Adrenal gland (tissue), 19 donors: ENCODE data around the gene OVOL3. TPM values are rescaled to one million over a fixed set of nuclear protein-coding genes. Genes with fewer than 3 reads are reported as not detected.
"Not testable (repeated sequence)": the region's sequence is repeated elsewhere in the genome, so short reads cannot be mapped to it uniquely, and the experiment has no call there.

Experiments used
- DNase-seq, 7 donors: peaks; one replicate each; pipeline ENCODE4 v3.0.0-alpha.2; 2019 to 2020
- H3K27ac ChIP-seq, 5 donors: fragments of 200-600 bp; sonication (generic) in 4 of 5; 1 replicate in 3 of 5; 2 replicates in 2 of 5; pipeline versions ENCODE4 v1.5.1 to v1.8.0; 2016 to 2020; ENCODE audit warnings: mild to moderate bottlenecking in 1 of 5
- H3K27me3 ChIP-seq: fragments of 200-600 bp; 2 replicates; pipeline ENCODE4 v1.8.0; 2021
- H3K36me3 ChIP-seq, 2 donors: fragments of 200-600 bp; replicated peaks in 1 of 2; 1 replicate in 1 of 2; 2 replicates in 1 of 2; pipeline versions ENCODE4 v1.5.1 to v1.8.0; 2018 to 2022
- H3K4me1 ChIP-seq, 2 donors: fragments of 200-600 bp; replicated peaks in 1 of 2; 1 replicate in 1 of 2; 2 replicates in 1 of 2; pipeline versions ENCODE4 v1.5.1 to v1.8.0; 2018 to 2021
- H3K4me3 ChIP-seq, 4 donors: fragments of 200-600 bp; sonication (generic) in 3 of 4; one replicate each; pipeline ENCODE4 v1.5.1; 2016 to 2018
- H3K9me3 ChIP-seq, 3 donors: fragments of 200-600 bp; sonication (generic) in 1 of 3; replicated peaks in 1 of 3; 1 replicate in 2 of 3; 2 replicates in 1 of 3; pipeline versions ENCODE4 v1.5.1 to v1.8.0; 2016 to 2021
- POLR2A ChIP-seq, 2 donors: fragments of 450-650 bp; IDR thresholded peaks; one replicate each; pipeline ENCODE4 v1.6.1; 2017; ENCODE audit warnings: antibody characterized with exemption in 2 of 2, mild to moderate bottlenecking in 2 of 2, moderate library complexity in 1 of 2
- WGBS, 4 donors: extraction: QIAGEN DNeasy Blood & Tissue Kit in 2 of 4; methylation state at CpG; one replicate each; pipeline versions ENCODE4 v1.1.5 to v1.1.7; 2013 to 2017; 5-methylcytosine and 5-hydroxymethylcytosine counted together
- intact Hi-C, 2 donors: fragments of 100-400 bp; cut with DNase I; formaldehyde crosslinking; loops; one replicate each; pipeline versions ENCODE4 v1.14.1 to v1.15.0; 2022 to 2023
- long read RNA-seq, 10 donors: library from polyadenylated mRNA in 3 of 10; unstranded in 2 of 10; stranded (forward) in 1 of 10; transcript quantifications; one replicate each; pipeline ENCODE4 v2.0.0 and lab custom pipeline, GENCODE V29; 2021 to 2026
- polyA plus RNA-seq, 3 donors: library from polyadenylated mRNA; stranded (reverse); fragments of 200-250 nt in 2 of 3; fragments of 350-450 nt in 1 of 3; fragmentation: Illumina TruSeq in 1 of 3; extraction: RNeasy Lipid Tissue Mini Kit (QIAGEN cat#74804) in 1 of 3; gene quantifications; one replicate each; pipeline ENCODE4 v1.2.3, GENCODE V29; 2013 to 2014
- total RNA-seq, 9 donors: library from RNA; depleted of rRNA in 4 of 9; stranded (reverse); fragments of >200 nt in 4 of 9; fragments of 120-200 nt in 1 of 9; fragmentation: NEBNext Ultra II Directional in 1 of 9; extraction: Animal tissue kit (Norgen Biotek cat#: 25700) in 1 of 9; gene quantifications; one replicate each; pipeline versions ENCODE4 v1.1.0 to v1.2.4, GENCODE V29; 2013 to 2023
- TF ChIP-seq, protein P1 (sequence below), 6 experiments: fragments of 450-650 bp in 4 of 6; fragments of 200-600 bp in 2 of 6; sonication (generic) in 1 of 6; IDR thresholded peaks; 1 replicate in 5 of 6; 2 replicates in 1 of 6; pipeline versions ENCODE4 v1.5.1 to v1.8.0; 2016 to 2021; ENCODE audit warnings: antibody characterized with exemption in 6 of 6, mild to moderate bottlenecking in 2 of 6, moderate library complexity in 1 of 6
- donor health status: healthy with polysubstance abuse.
- donor health status: Bipolar disorder and iron deficiency.
- donor health status: DM: yes; HTN: yes; CAD: no.
- donor health status: DM: no; HTN: no; CAD: no.
- donor health status: DM: no; HTN: no; CAD: no.
- donor health status: DM: yes; HTN: yes; CAD: no.

OVOL3 gene
- total RNA-seq (not detected), polyA plus RNA-seq (not detected)
- long read RNA-seq, donor 1, result 0 reads
- long read RNA-seq, donor 2, result 0 reads
- long read RNA-seq, donor 3, result 0 reads
- long read RNA-seq, donor 4, result 0 reads
- long read RNA-seq, donor 5, result 0 reads
- long read RNA-seq, donor 6, result 0 reads
- long read RNA-seq, donor 7, result 0 reads
- long read RNA-seq, donor 8, result 0 reads
- long read RNA-seq, donor 9, result 0 reads
- long read RNA-seq, donor 10, result 0 reads

DNA sequence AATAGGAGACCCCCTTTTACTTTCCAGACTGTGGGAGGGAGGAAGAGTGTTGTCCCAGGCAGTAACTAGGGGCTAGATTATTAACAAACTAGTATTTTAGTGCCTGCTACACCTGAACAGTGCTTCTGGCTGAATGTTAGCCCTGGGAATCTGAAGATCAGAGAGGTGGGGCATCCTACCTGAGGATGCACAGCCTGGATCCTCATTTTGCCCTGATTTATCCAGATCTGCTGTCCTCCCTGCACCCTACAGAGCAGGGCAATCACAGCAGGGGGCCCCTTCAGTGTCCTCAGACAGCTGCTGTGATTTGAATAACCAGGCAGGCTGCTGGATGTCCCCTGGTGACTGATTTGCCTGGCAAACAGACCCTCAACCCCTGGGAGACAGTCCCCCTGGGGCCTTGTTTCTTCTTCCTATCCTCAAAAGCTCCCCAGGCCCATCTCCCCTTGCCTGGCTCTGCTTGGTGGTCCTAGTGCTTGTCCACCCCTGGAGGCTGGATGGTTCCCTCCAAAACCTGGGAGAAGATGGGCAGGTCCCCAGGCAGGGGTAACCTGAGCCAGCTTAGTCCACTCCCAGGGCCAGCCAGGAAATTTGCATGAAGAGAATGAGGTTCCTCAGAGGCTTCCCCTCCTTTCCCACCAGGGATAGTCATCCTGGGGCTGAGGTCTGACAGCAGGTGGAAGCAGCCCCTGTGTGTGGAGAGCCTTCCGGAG is at the start of gene OVOL3:
TSS of gene OVOL3 (plus strand) at position 657 of the 713 bp plus-strand sequence. CDS start 60 bp downstream, outside the sequence.
- H3K27me3 ChIP-seq, result no peaks in the 10 kb centered on the region
- H3K4me3 ChIP-seq, result no peak within 1 kb of the TSS
- intact Hi-C loops, result loop anchor here in 1 of 2 donors (10.0 kb wide), 1 partner anchor 46 kb away; no protein-coding TSS in a partner anchor
- peaks cover 7 to 9% of the 10 kb centered on the region in 2 donors for H3K4me1 ChIP-seq
- peaks cover 0 to 4% of the 10 kb centered on the region in 2 donors for H3K36me3 ChIP-seq
- H3K9me3 ChIP-seq, result no peaks in the 10 kb centered on the region
- H3K27ac ChIP-seq, result no peak within 1 kb of the TSS
- DNase-seq, result no peak
- WGBS, 4 donors, result 41 to 92% methylated on average over 1 of the region's 1 CpG; no CpG with 5 or more reads in 2 of the 4 donors
- TF ChIP-seq, protein P1, sequence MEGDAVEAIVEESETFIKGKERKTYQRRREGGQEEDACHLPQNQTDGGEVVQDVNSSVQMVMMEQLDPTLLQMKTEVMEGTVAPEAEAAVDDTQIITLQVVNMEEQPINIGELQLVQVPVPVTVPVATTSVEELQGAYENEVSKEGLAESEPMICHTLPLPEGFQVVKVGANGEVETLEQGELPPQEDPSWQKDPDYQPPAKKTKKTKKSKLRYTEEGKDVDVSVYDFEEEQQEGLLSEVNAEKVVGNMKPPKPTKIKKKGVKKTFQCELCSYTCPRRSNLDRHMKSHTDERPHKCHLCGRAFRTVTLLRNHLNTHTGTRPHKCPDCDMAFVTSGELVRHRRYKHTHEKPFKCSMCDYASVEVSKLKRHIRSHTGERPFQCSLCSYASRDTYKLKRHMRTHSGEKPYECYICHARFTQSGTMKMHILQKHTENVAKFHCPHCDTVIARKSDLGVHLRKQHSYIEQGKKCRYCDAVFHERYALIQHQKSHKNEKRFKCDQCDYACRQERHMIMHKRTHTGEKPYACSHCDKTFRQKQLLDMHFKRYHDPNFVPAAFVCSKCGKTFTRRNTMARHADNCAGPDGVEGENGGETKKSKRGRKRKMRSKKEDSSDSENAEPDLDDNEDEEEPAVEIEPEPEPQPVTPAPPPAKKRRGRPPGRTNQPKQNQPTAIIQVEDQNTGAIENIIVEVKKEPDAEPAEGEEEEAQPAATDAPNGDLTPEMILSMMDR (IDR thresholded peaks at IDR 0.05), result no peak
- no peak for TF ChIP-seq POLR2A (IDR thresholded peaks at IDR 0.05)

DNA sequence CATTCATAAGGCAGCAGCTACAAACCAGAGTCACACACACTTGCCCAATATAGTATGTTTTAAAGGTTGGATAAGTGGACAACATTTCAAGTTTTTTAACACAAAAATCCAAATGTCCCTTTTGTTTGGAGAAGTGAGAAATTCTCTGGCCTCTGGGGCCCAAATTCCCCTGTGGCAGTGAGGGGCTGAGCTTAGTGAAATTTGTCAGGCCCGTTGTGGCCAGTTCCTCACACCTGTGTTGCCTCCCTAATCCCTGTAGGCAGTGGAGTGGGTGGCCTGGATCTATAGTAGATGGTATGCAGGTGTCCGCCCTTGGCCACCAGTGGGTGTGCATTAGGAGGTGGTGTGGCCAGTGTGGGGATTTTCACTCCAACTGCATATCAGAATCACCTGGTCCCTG is 49.6 kb upstream of the OVOL3 start:
- DNase-seq, result no peak
- no peak overlapping the region for H3K27ac ChIP-seq
- H3K4me3 ChIP-seq, result no peak overlapping the region
- intact Hi-C loops, result loop anchor here in 1 of 2 donors (10.0 kb wide), 1 partner anchor 53 kb away; the partner anchor contains the start of genes OVOL3, POLR2I and TBCB
- no peaks in the 10 kb centered on the region for H3K9me3 ChIP-seq
- H3K4me1 ChIP-seq, result no peaks in the 10 kb centered on the region
- H3K27me3 ChIP-seq, result no peaks in the 10 kb centered on the region
- H3K36me3 ChIP-seq, result no peaks in the 10 kb centered on the region
- 84 to 100% (median 95%) methylated on average over 2 of the region's 2 CpGs for WGBS, 4 donors
- TF ChIP-seq, protein P1 (IDR thresholded peaks at IDR 0.05), result no peak
- TF ChIP-seq POLR2A (IDR thresholded peaks at IDR 0.05), result no peak

GRCh38 chr19:36064826-36065225 is 46.1 kb upstream of the OVOL3 start:
- no peaks in the 10 kb centered on the region for H3K36me3 ChIP-seq
- DNase-seq, result no peak
- H3K4me3 ChIP-seq, result no peak overlapping the region
- 92 to 93% (median 92%) methylated on average over 8 of the region's 8 CpGs for WGBS, 4 donors
- intact Hi-C loops, result loop anchor here in 1 of 2 donors (10.0 kb wide), 1 partner anchor 50 kb away; the partner anchor contains the start of genes OVOL3, POLR2I and TBCB
- H3K27ac ChIP-seq, result no peak overlapping the region
- no peaks in the 10 kb centered on the region for H3K4me1 ChIP-seq
- no peaks in the 10 kb centered on the region for H3K27me3 ChIP-seq
- TF ChIP-seq, protein P1 (IDR thresholded peaks at IDR 0.05), result no peak
- no peak for TF ChIP-seq POLR2A (IDR thresholded peaks at IDR 0.05)
- no peaks in the 10 kb centered on the region for H3K9me3 ChIP-seq

- 80 to 99% (median 95%) methylated on average over 5 to 11 of the region's 11 CpGs for WGBS, 4 donors
- intact Hi-C loops, result loop anchor here in 1 of 2 donors (10.0 kb wide), 1 partner anchor 47 kb away; the partner anchor contains the start of genes OVOL3, POLR2I and TBCB
- TF ChIP-seq, protein P1 (IDR thresholded peaks at IDR 0.05), result no peak
- TF ChIP-seq POLR2A (IDR thresholded peaks at IDR 0.05), result no peak
- Histone ChIP-seq H3K4me1 (peaks cover 0 to 10% of the 10 kb centered on the region in 2 donors), H3K27ac (no peak overlapping the region), H3K36me3 (no peaks in the 10 kb centered on the region), H3K9me3 (no peaks in the 10 kb centered on the region), H3K27me3 (no peaks in the 10 kb centered on the region), H3K4me3 (no peak overlapping the region)
- no peak for DNase-seq
These were observed 43.3 kb upstream of the OVOL3 start for GRCh38 chr19:36067681-36068080.

DNA sequence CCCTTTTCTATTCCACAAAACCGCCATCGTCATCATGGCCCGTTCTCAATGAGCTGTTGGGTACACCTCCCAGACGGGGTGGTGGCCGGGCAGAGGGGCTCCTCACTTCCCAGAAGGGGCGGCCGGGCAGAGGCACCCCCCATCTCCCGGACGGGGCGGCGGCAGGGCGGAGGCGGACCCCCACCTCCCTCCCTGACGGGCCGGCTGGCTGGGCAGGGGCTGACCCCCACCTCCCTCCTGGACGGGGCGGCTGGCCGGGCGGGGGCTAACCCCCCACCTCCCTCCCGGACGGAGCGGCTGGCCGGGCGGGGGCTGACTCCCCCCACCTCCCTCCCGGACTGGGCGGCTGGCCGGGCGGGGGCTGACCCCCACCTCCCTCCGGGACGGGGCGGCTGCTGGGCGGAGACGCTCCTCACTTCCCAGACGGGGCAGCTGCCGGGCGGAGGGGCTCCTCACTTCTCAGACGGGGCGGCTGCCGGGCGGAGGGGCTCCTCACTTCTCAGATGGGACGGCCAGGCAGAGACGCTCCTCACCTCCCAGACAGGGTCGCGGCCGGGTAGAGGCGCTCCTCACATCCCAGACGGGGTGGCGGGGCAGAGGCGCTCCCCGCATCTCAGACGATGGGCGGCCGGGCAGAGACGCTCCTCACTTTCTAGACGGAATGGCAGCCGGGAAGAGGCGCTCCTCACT is 42.0 kb upstream of the OVOL3 start:
- H3K27me3 ChIP-seq, H3K9me3 ChIP-seq, H3K36me3 ChIP-seq, H3K27ac ChIP-seq, H3K4me3 ChIP-seq, H3K4me1 ChIP-seq, DNase-seq: not testable (repeated sequence)
- 96 to 98% (median 98%) methylated on average over 25 to 48 of the region's 57 CpGs; no CpG with 5 or more reads in 1 of the 4 donors for WGBS, 4 donors
- intact Hi-C loops, result loop anchor here in 1 of 2 donors (10.0 kb wide), 1 partner anchor 46 kb away; the partner anchor contains the start of genes OVOL3, POLR2I and TBCB
